Spinal cord (tissue), 10 donors: ENCODE data around the gene TMEM63A. TPM values are rescaled to one million over a fixed set of nuclear protein-coding genes. Genes with fewer than 3 reads are reported as not detected.

ENCODE experiments used
- DNase-seq, 6 donors: peaks; one replicate each; pipeline versions ENCODE4 v3.0.0 to v3.0.0-alpha.2; 2013 to 2015; ENCODE audit warnings: low spot score in 6 of 6, low read depth in 4 of 6
- H3K27ac ChIP-seq: one replicate; pipeline ENCODE4 v1.5.1; 2013; ENCODE audit warnings: low read depth, low read length, control low read depth
- H3K27me3 ChIP-seq: one replicate; pipeline ENCODE4 v1.6.1; 2013; ENCODE audit warnings: low read length; ENCODE audit not compliant: control insufficient read depth, insufficient read depth
- H3K36me3 ChIP-seq: one replicate; pipeline ENCODE4 v1.6.1; 2013; ENCODE audit warnings: low read length; ENCODE audit not compliant: control insufficient read depth, insufficient read depth
- H3K4me1 ChIP-seq: one replicate; pipeline ENCODE4 v1.6.1; 2013; ENCODE audit warnings: low read length; ENCODE audit not compliant: control insufficient read depth, insufficient read depth
- H3K4me3 ChIP-seq: one replicate; pipeline ENCODE4 v1.5.1; 2013; ENCODE audit warnings: low read depth, low read length, control low read depth
- H3K9me3 ChIP-seq: one replicate; pipeline ENCODE4 v1.6.1; 2013; ENCODE audit warnings: low read length; ENCODE audit not compliant: control insufficient read depth, insufficient read depth
- WGBS: methylation state at CpG from one replicate; pipeline ENCODE4 v1.1.5; 2013; ENCODE audit warnings: missing lambda C conversion rate; ENCODE audit not compliant: insufficient coverage; 5-methylcytosine and 5-hydroxymethylcytosine counted together
- polyA plus RNA-seq, 2 donors: library from polyadenylated mRNA; unstranded; fragments of 120-200 nt; gene quantifications; one replicate each; pipeline ENCODE4 v1.2.1, GENCODE V29; 2013; ENCODE audit not compliant: insufficient read length in 2 of 2
- total RNA-seq, 2 donors: library from RNA; depleted of rRNA in 1 of 2; stranded (reverse); fragments of 120-200 nt in 1 of 2; fragments of >200 nt in 1 of 2; gene quantifications; one replicate each; pipeline versions ENCODE4 v1.2.3 to v1.2.4, GENCODE V29; 2013 to 2014
- donor health status: healthy.

Gene TMEM63A
- total and polyA plus RNA-seq, 4 donors: 40.3 to 97.8 (median 73.3) TPM

DNA sequence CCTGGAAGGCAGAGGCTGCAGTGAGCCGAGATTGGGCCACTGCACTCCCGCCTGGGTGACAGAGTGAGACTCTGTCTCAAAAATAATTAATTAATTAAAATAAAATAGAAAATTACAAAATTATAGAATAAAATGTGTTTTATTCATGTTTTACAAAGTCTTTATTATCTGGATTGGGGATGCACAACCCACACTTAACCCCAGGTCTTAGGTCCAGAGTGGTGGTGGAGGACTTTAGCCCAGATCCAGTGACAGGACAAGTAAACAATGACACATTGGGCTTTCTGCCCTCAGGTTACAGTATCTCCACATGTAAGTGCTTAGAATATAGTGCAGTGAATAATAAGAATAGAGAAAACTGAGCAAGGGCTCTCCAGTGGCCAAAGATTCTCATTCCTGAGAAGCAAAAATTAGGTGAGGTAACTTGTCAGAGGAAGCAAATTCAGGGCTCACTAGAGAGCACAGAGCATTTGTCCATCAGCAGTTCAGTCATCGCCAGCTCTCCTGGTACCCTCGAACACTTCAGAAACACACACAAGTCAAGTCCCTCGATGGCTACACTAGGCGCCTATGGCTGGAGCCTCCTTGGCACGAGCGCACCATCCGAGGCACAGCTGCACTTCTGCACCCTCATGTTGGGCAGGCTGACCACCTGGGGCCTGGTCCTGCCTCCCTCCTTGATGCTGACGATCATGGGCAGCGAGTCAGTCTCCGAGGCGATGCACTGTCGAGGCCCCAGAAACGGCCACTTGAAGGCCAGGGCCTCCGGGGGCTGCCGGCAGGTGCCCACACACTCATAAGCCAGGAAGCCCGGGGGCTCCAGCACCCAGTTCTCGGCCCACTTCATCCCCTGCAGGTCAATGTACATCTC, 4.2 kb upstream of the TMEM63A start:
- Histone ChIP-seq H3K27ac (no peak overlapping the region), H3K4me3 (no peak overlapping the region), H3K4me1 (peaks cover 23% of the 10 kb centered on the region), H3K36me3 (no peaks in the 10 kb centered on the region), H3K9me3 (no peaks in the 10 kb centered on the region), H3K27me3 (peaks cover 18% of the 10 kb centered on the region)
- no peak for DNase-seq
- 91% methylated on average over 16 of the region's 19 CpGs for WGBS

DNA sequence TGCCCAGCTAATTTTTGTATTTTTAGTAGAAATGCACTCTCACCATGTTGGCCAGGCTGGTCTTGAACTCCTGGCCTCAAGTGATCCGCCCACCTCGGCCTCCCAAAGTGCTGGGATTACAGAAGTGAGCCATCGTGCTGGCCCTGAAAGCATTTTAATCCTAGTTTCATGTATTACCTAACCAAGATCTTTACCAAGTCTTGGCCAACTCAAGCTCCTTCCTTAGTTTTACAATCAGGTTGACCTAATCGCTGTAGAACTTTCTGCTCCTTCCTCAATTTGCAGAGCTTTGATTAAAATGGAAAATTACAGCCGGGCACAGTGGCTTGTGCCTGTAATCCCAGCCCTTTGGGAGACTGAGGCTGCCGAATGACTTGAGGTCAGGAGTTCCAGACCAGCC, 3.2 kb upstream of the TMEM63A start:
- no peak overlapping the region for H3K4me3 ChIP-seq
- H3K4me1 ChIP-seq: peaks cover 32% of the 10 kb centered on the region
- H3K27ac ChIP-seq: no peak overlapping the region
- no peaks in the 10 kb centered on the region for H3K9me3 ChIP-seq
- H3K36me3 ChIP-seq: no peaks in the 10 kb centered on the region
- WGBS: 92% methylated on average over 6 of the region's 6 CpGs
- no peak for DNase-seq
- H3K27me3 ChIP-seq: peaks cover 18% of the 10 kb centered on the region

DNA sequence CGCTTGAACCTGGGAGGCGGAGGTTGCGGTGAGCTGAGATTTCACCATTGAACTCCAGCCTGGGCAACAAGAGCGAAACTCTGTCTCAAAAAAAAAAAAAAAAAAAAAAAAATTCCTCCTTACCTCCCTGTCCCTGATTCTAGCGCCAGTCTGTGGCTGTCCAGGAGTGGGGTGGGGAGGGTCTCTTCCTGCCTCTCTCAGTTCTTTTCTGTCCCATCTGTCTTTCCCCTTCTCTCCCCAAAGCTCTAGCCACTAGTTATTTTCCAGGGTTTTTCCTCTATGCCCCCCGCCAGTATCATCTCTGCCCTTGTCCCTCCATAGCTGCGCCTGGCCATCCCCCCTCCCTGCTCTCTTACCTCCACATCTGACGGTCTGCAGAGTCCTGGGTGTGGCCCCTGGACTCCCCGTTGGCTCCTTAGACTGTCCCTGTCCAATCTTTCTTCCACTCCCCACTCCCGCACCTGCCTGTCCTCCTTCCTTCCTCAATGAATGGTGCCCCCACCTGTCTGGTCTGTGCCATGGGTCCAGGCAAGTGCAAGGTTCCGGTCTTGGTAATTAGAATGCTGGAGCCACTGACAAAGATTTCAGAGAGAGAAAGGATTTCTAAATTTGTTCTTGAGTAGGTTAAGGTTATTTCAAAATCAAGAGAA, 1.6 kb upstream of the TMEM63A start:
- peaks cover 47% of the 10 kb centered on the region for H3K4me1 ChIP-seq
- WGBS: 85% methylated on average over 3 of the region's 11 CpGs
- no peak overlapping the region for H3K4me3 ChIP-seq
- no peak overlapping the region for H3K27ac ChIP-seq
- H3K9me3 ChIP-seq: no peaks in the 10 kb centered on the region
- no peak for DNase-seq
- peaks cover 18% of the 10 kb centered on the region for H3K27me3 ChIP-seq
- H3K36me3 ChIP-seq: peaks cover 3% of the 10 kb centered on the region

DNA sequence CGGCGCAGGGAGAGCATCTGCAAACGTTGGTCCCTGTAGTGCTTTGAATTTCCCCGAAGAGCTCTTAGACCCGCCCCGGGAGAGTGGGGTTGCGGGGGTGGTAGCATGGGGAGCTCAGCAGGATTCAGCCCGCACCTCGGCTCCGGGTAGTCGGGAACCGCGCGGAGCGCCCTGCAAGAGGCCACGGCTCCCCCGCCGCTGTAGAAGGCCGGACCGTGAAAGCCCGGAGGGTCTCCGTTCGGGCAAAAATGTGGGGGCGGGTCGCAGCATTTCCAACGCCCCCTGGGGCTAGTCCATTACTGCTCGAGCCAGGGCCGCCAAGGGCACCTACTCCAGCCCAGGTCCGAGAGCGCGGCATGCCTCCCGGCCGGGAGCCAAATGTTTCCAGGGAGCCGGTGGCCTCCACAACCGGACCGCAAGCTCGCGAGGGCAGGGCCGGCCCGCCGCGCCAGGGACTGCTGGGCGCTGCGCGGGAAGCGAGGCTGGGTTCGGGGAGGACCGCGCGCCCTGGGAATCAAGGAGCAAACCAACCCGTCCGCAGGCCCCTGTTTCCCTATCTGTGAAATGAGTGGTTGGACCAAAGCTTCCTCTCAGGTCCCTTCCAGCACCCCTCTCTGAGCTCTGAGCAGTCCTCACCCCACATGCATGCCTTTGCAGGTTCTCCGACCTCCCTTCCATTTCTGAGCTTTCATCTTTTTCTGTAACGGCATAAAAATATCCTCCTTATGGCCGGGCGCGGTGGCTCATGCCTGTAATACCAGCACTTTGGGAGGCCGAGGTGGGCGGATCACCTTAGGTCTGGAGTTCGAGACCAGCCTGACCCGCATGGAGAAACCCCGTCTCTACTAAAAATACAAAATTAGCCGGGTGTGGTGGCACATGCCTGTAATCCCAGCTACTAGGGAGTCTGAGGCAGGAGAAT, 775 bp upstream of the TMEM63A start:
- Histone ChIP-seq H3K4me3 (peak overlapping the region; percentile 90), H3K9me3 (no peaks in the 10 kb centered on the region), H3K27ac (peak overlapping the region; percentile 71), H3K27me3 (peaks cover 18% of the 10 kb centered on the region), H3K4me1 (peaks cover 51% of the 10 kb centered on the region), H3K36me3 (peaks cover 3% of the 10 kb centered on the region)
- peak in 3 of 6 donors; percentile 8 to 63 (median 22) for DNase-seq
- 9% methylated on average over 63 of the region's 63 CpGs for WGBS

DNA sequence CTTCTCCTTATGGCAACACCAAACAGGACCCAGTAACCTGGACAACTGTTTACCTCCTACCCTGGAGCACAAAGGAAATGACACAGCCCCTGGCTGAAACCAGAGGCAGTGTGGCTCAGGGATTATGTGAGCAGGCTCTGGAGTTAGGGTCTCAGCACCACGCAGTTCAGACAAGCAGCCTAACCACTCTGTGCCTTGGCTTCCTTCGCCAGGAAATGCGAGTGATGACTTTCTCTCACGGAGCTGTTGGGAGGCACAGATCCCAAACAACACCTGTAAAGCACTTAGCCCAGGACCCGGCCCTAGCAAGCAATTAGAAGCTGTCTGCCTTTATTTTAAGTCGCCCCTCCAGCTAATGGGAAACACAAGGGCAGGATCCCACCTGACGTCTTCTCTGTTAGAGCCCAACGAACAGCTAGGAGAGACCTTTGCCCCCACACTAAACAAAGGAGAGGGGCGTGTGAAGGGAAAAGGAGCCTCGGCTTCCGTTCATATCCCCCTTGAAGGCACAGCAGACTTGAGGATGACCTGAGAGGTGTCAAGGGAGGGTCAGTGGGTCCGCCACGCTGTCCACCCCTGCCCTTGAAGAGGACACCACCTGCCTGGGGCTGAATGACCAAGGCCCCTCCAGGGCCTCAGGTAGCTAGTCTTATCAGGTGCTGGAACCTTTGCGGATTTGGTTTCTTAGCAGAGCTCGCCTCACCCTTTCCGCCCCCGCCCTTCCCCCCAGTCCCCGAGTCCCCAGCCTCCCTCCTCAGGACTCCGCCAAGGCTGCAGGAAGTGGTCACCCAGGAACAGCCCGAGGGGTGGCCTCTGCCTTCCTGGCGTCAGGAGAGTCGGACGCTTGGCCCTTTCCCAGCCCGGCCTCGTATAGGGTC, 860 bp downstream of the TMEM63A start:
- Histone ChIP-seq H3K27me3 (peaks cover 15% of the 10 kb centered on the region), H3K27ac (peak overlapping the region; percentile 83), H3K4me3 (peak overlapping the region; percentile 90), H3K9me3 (no peaks in the 10 kb centered on the region), H3K4me1 (peaks cover 61% of the 10 kb centered on the region), H3K36me3 (peaks cover 3% of the 10 kb centered on the region)
- WGBS: 30% methylated on average over 20 of the region's 25 CpGs
- DNase-seq: no peak

DNA sequence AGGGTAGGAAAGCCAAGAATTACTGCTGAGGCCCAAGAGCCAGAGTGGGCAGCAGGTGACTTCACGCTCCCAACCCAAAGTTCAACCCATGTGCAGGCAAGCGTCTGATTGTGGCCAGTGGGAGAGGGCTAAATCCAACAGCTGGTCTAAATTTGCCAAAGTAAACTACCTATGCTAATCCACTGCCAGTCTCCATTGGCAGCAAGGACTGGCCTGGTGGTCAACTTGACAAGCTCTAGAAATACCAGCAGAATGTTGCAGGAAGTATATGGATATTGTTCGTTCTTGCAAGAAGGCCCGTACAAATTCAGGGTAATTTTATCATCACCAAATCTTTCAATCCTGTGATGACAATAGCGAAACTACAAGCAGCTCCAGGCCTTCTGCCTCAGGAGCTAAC, 1.5 kb downstream of the TMEM63A start:
- Histone ChIP-seq H3K9me3 (no peaks in the 10 kb centered on the region), H3K27me3 (peaks cover 14% of the 10 kb centered on the region), H3K36me3 (peaks cover 3% of the 10 kb centered on the region), H3K27ac (peak overlapping the region; percentile 42), H3K4me1 (peaks cover 61% of the 10 kb centered on the region), H3K4me3 (no peak overlapping the region)
- 100% methylated on average over 2 of the region's 5 CpGs for WGBS
- DNase-seq: no peak

DNA sequence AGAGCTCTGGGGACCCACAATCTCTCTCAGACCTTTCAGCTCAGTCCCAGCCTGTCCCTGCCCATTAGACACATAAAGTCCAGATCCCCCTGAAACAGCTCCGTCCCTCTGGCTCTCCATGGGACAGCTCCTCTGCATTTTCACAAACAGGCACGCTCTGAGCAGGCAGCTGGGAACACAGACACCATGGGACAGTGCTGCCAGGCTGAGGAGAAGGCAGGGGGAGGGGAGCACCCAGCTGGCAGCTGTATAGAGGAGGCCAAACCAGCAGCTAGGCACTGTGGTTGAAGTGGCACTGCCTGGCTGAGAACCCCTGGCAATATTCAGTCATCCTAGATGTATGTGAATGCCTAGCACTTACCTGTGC, 2.0 kb downstream of the TMEM63A start:
- H3K9me3 ChIP-seq: no peaks in the 10 kb centered on the region
- H3K36me3 ChIP-seq: peaks cover 3% of the 10 kb centered on the region
- H3K4me1 ChIP-seq: peaks cover 61% of the 10 kb centered on the region
- 56% methylated on average over 2 of the region's 2 CpGs for WGBS
- no peak overlapping the region for H3K4me3 ChIP-seq
- peak in 1 of 6 donors; percentile 36 for DNase-seq
- H3K27ac ChIP-seq: peak overlapping the region; percentile 42
- H3K27me3 ChIP-seq: peaks cover 14% of the 10 kb centered on the region

DNA sequence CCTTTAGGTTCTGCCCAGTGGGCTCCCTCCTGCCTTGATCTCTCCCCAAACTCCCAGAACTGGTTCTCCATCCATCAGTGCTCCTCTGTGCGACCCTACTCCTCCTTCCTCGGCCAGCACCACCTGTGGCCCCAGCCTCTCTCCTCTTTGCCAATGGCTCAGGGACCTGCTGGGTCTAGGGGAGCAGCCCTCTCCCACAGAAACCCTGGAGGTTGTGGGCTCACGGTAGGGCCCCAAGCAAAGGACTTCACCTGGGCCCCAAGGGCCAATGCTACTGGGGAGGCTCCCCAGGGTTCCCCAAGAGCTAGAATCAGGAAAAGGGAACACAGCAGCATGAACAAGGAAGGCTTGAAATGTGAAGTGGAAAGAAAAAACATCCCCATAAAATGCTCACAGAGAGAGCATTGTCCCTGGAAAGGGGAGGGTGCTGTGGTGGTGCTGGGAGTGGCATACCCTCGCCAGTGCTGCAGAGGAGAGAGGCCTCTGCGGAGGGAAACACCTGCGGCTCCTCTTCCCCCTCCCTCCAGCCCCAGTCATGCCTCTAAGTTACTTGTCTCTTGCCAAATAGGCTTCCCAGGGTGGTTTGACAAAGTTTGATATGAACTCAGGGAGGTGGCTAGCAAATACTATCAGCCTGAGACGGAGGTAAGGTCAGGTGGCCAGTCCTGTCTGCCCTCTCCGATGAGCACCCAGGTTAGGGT, 2.5 kb downstream of the TMEM63A start:
- Histone ChIP-seq H3K4me3 (no peak overlapping the region), H3K4me1 (peaks cover 61% of the 10 kb centered on the region), H3K27ac (peak overlapping the region; percentile 42), H3K36me3 (peaks cover 7% of the 10 kb centered on the region), H3K27me3 (peaks cover 14% of the 10 kb centered on the region), H3K9me3 (no peaks in the 10 kb centered on the region)
- 73% methylated on average over 6 of the region's 8 CpGs for WGBS
- DNase-seq: no peak
